HCT116 (cell line): ENCODE measurements around the gene NACAD. TPM values are rescaled to one million over a fixed set of nuclear protein-coding genes. Genes with fewer than 3 reads are reported as not detected.

Source experiments
- ATAC-seq: fragments of 200-7000 bp; cut with Tn5 transposase; 2 replicates; pipeline ENCODE4 v1.9.1; 2020; ENCODE audit warnings: mild to moderate bottlenecking, moderate library complexity
- BruUV-seq: library from RNA; stranded (reverse); fragments of 400-500 nt; replicated peaks from 2 replicates; lab custom pipeline; 2021; lab: Mats Ljungman, UMichigan
- CTCF ChIA-PET: fragments of 300-600 bp; sonication (Branson Sonifier 250); formaldehyde crosslinking; loops from one replicate; lab custom pipeline; 2021; ENCODE audit warnings: antibody characterized with exemption; lab: Charles Lee
- POLR2A ChIA-PET: fragments of 300-600, 350-600 bp; sonication (Branson Sonifier 250); formaldehyde crosslinking; loops from one replicate; lab custom pipeline; 2021; ENCODE audit warnings: antibody characterized with exemption; lab: Charles Lee
- RAD21 ChIA-PET, 2 experiments: fragments of 300-600 bp; sonication (Branson Sonifier 250); formaldehyde crosslinking; loops; one replicate each; lab custom pipeline; 2023; ENCODE audit warnings: low total read pairs in 2 of 2; ENCODE audit not compliant: uncharacterized antibody in 2 of 2, unreplicated experiment in 2 of 2, low non-redundant PET in 1 of 2; lab: Charles Lee
- DNase-seq: peaks from one replicate; pipeline ENCODE4 v3.0.0-alpha.2; 2010; ENCODE audit warnings: low read depth, low spot score
- H2AFZ ChIP-seq: fragments of 200-600 bp; shearing (Covaris generic), sonication (generic); 2 replicates; pipeline ENCODE4 v1.6.1; 2017; ENCODE audit warnings: low read depth, mixed run types, mixed read lengths, antibody characterized with exemption, low read length; ENCODE audit not compliant: poor library complexity, severe bottlenecking
- H3K27ac ChIP-seq: 2 replicates; pipeline ENCODE4 v1.5.1; 2012; ENCODE audit warnings: low read depth, low read length
- H3K27me3 ChIP-seq: fragments of 200-600 bp; sonication (generic); 2 replicates; pipeline ENCODE4 v1.6.1; 2016; ENCODE audit warnings: mixed run types, low read length, mixed read lengths; ENCODE audit not compliant: insufficient read depth
- H3K36me3 ChIP-seq, 2 experiments: fragments of 200-500 bp in 1 of 2; fragments of 200-600 bp in 1 of 2; sonication (Bioruptor generic) in 1 of 2; sonication (generic) in 1 of 2; 2 replicates each; pipeline versions ENCODE4 v1.5.1 to v1.6.1; 2014 to 2016; ENCODE audit warnings: low read length in 2 of 2, inconsistent platforms in 1 of 2, mixed read lengths in 1 of 2, mixed run types in 1 of 2; ENCODE audit not compliant: insufficient read depth in 2 of 2, control insufficient read depth in 1 of 2
- H3K4me1 ChIP-seq, 2 experiments: fragments of 200-600 bp in 1 of 2; sonication (generic) in 1 of 2; 2 replicates each; pipeline versions ENCODE4 v1.5.1 to v1.6.1; 2012 to 2017; ENCODE audit warnings: low read length in 2 of 2, inconsistent platforms in 1 of 2, mild to moderate bottlenecking in 1 of 2, mixed read lengths in 1 of 2, mixed run types in 1 of 2, moderate library complexity in 1 of 2; ENCODE audit not compliant: insufficient read depth in 2 of 2, control insufficient read depth in 1 of 2
- H3K4me2 ChIP-seq: fragments of 200-600 bp; sonication (generic); 2 replicates; pipeline ENCODE4 v1.6.1; 2017; ENCODE audit warnings: mixed run types, low read length, mixed read lengths
- H3K4me3 ChIP-seq, 2 experiments: fragments of 200-600 bp in 1 of 2; sonication (generic) in 1 of 2; replicated peaks in 1 of 2; 2 replicates each; pipeline ENCODE4 v1.5.1; 2011 to 2016; ENCODE audit warnings: low read length in 2 of 2, control low read depth in 1 of 2, low read depth in 1 of 2, mild to moderate bottlenecking in 1 of 2, mixed read lengths in 1 of 2, mixed run types in 1 of 2
- H3K79me2 ChIP-seq: fragments of 200-600 bp; sonication (generic); 2 replicates; pipeline ENCODE4 v1.6.1; 2017; ENCODE audit warnings: mild to moderate bottlenecking, mixed run types, low read length, moderate library complexity, mixed read lengths; ENCODE audit not compliant: insufficient read depth
- H3K9ac ChIP-seq: fragments of 200-600 bp; sonication (generic); 2 replicates; pipeline ENCODE4 v1.6.1; 2016; ENCODE audit warnings: low read length, mixed read lengths
- H3K9me2 ChIP-seq: fragments of 200-600 bp; sonication (generic), shearing (Covaris generic); 2 replicates; pipeline ENCODE4 v1.6.1; 2017; ENCODE audit warnings: mixed run types, mild to moderate bottlenecking, moderate library complexity; ENCODE audit not compliant: insufficient read depth
- H3K9me3 ChIP-seq, 2 experiments: fragments of 200-500 bp in 1 of 2; fragments of 200-600 bp in 1 of 2; sonication (Bioruptor generic) in 1 of 2; sonication (generic) in 1 of 2; 2 replicates each; pipeline ENCODE4 v1.6.1; 2014 to 2017; ENCODE audit warnings: low read length in 2 of 2, mixed read lengths in 2 of 2, inconsistent platforms in 1 of 2, low read depth in 1 of 2, mild to moderate bottlenecking in 1 of 2, mixed run types in 1 of 2, moderate library complexity in 1 of 2; ENCODE audit not compliant: control insufficient read depth in 1 of 2, insufficient read depth in 1 of 2
- H4K20me1 ChIP-seq: fragments of 200-600 bp; sonication (generic), shearing (Covaris generic); 2 replicates; pipeline ENCODE4 v1.6.1; 2017; ENCODE audit warnings: mixed run types, mild to moderate bottlenecking, moderate library complexity; ENCODE audit not compliant: insufficient read depth
- CBX3 ChIP-seq: IDR thresholded peaks from 2 replicates; pipeline ENCODE4 v1.6.1; 2012; ENCODE audit warnings: low read depth
- CEBPB ChIP-seq: IDR thresholded peaks from 2 replicates; pipeline ENCODE4 v1.6.1; 2012; ENCODE audit warnings: low read depth
- EGR1 ChIP-seq: IDR thresholded peaks from 2 replicates; pipeline ENCODE4 v1.6.1; 2012; ENCODE audit warnings: low read depth
- ELF1 ChIP-seq: IDR thresholded peaks from 2 replicates; pipeline ENCODE4 v1.6.1; 2012; ENCODE audit warnings: low read depth, borderline replicate concordance
- EZH2 ChIP-seq: fragments of 200-600 bp; sonication (generic); IDR thresholded peaks from 2 replicates; pipeline ENCODE4 v1.6.1; 2017; ENCODE audit warnings: antibody characterized with exemption, mixed run types
- EZH2phosphoT487 ChIP-seq: fragments of 200-600 bp; IDR thresholded peaks from 2 replicates; pipeline ENCODE4 v1.6.1; 2018; ENCODE audit warnings: antibody characterized with exemption, borderline replicate concordance
- FOSL1 ChIP-seq: IDR thresholded peaks from 2 replicates; pipeline ENCODE4 v1.6.1; 2012; ENCODE audit warnings: low read depth
- JUND ChIP-seq: IDR thresholded peaks from 2 replicates; pipeline ENCODE4 v1.6.1; 2012
- POLR2A ChIP-seq: IDR thresholded peaks from 2 replicates; pipeline ENCODE4 v1.7.0; 2011; ENCODE audit warnings: borderline replicate concordance; ENCODE audit not compliant: insufficient read depth, insufficient read length; ENCODE audit errors: extremely low read depth
- POLR2AphosphoS5 ChIP-seq: IDR thresholded peaks from 2 replicates; pipeline ENCODE4 v1.6.1; 2011; ENCODE audit warnings: mild to moderate bottlenecking, low read depth, low read length, moderate library complexity
- RAD21 ChIP-seq: IDR thresholded peaks from 2 replicates; pipeline ENCODE4 v1.6.1; 2012; ENCODE audit warnings: low read depth, mild to moderate bottlenecking
- SIN3A ChIP-seq: IDR thresholded peaks from 2 replicates; pipeline ENCODE4 v1.6.1; 2012; ENCODE audit warnings: low read depth
- SP1 ChIP-seq: IDR thresholded peaks from 2 replicates; pipeline ENCODE4 v1.6.1; 2012; ENCODE audit warnings: low read depth
- SRF ChIP-seq: IDR thresholded peaks from 2 replicates; pipeline ENCODE4 v1.6.1; 2012; ENCODE audit warnings: low read depth
- TCF7L2 ChIP-seq: IDR thresholded peaks from 2 replicates; pipeline ENCODE4 v1.7.0; 2011; ENCODE audit warnings: borderline replicate concordance, inconsistent platforms; ENCODE audit not compliant: insufficient read depth, insufficient read length; ENCODE audit errors: extremely low read depth
- YY1 ChIP-seq: IDR thresholded peaks from 2 replicates; pipeline ENCODE4 v1.6.1; 2011; ENCODE audit warnings: low read length, low read depth, moderate library complexity, mild to moderate bottlenecking; ENCODE audit not compliant: insufficient replicate concordance; ENCODE audit errors: extremely low read depth
- ZFX ChIP-seq: fragments of 450-650 bp; IDR thresholded peaks from 2 replicates; pipeline ENCODE4 v1.6.1; 2017
- ZNF274 ChIP-seq: fragments of 200-500 bp; sonication (Bioruptor generic); IDR thresholded peaks from 2 replicates; pipeline ENCODE4 v1.6.1; 2014; ENCODE audit warnings: mild to moderate bottlenecking, low read depth, low read length, inconsistent platforms
- intact Hi-C: fragments of 100-400 bp; cut with micrococcal nuclease; formaldehyde crosslinking; loops from 2 replicates; pipeline ENCODE4 v1.10.0; 2022
- total RNA-seq: library from RNA; stranded (reverse); gene quantifications from one replicate; pipeline ENCODE4 v1.2.1, GENCODE V29; 2021; ENCODE audit not compliant: unreplicated experiment
- TF ChIP-seq, protein P1 (sequence below): IDR thresholded peaks from 2 replicates; pipeline ENCODE4 v1.6.1; 2011; ENCODE audit warnings: mild to moderate bottlenecking, low read length, moderate library complexity; ENCODE audit not compliant: insufficient replicate concordance; ENCODE audit errors: extremely low read depth
- TF ChIP-seq, protein P2 (sequence below): IDR thresholded peaks from 2 replicates; pipeline ENCODE4 v1.6.1; 2012
- TF ChIP-seq, protein P3 (sequence below): IDR thresholded peaks from 2 replicates; pipeline ENCODE4 v1.6.1; 2012; ENCODE audit warnings: low read depth
- TF ChIP-seq, protein P4 (sequence below), 3 experiments: fragments of 200-600 bp in 1 of 3; sonication (generic) in 1 of 3; IDR thresholded peaks in 2 of 3; conservative IDR thresholded peaks in 1 of 3; 2 replicates each; pipeline ENCODE4 v1.5.1; 2012 to 2017; ENCODE audit warnings: low read depth in 2 of 3, low read length in 2 of 3, antibody characterized with exemption in 1 of 3, borderline replicate concordance in 1 of 3, control low read depth in 1 of 3, mild to moderate bottlenecking in 1 of 3, mixed read lengths in 1 of 3, mixed run types in 1 of 3, moderate library complexity in 1 of 3; ENCODE audit not compliant: insufficient read depth in 1 of 3

Gene NACAD
- total RNA-seq, 1 experiment from 2014 or later = 0.05 TPM

DNA sequence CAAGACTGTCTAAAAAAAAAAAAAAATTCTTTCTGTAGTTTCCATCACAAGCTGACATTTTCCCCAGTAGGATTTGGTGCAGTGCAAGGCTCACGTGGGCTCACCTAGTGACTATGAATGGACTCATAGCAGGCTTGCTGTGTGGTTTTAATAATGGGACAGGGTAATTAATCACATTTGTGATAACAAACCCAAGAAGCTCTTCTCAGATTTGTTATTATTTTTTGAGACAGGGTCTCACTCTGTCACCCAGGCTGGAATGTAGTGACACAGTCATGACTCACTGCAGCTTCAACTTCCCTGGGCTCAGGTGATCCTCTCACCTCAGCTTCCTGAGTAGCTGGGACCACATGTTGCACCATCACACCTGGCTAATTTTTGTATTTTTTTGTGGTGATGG lies 40.0 kb downstream of the NACAD start:
- POLR2A ChIA-PET = no interaction called here
- peaks cover 0 to 16% of the 10 kb centered on the region in 2 experiments; a peak in 2 of 4 replicates for H3K4me1 ChIP-seq
- no peak overlapping the region for H3K27ac ChIP-seq
- no peaks in the 10 kb centered on the region; a peak in 1 of 4 replicates for H3K36me3 ChIP-seq
- H3K4me2 ChIP-seq = peak overlapping the region; percentile 35
- ATAC-seq (peak; percentile 80), DNase-seq (no peak)
- no peaks in the 10 kb centered on the region for H3K27me3 ChIP-seq
- RAD21 ChIA-PET = no interaction called here
- no peaks in the 10 kb centered on the region for H3K9me3 ChIP-seq
- intact Hi-C loops = no loop called here
- H2AFZ ChIP-seq = no peak overlapping the region
- BruUV-seq = no TSS peak
- H3K79me2 ChIP-seq = no peaks in the 10 kb centered on the region; the same call in 1 of the 2 replicates
- no peaks in the 10 kb centered on the region for H4K20me1 ChIP-seq
- H3K9ac ChIP-seq = no peak overlapping the region
- no peaks in the 10 kb centered on the region for H3K9me2 ChIP-seq
- H3K4me3 ChIP-seq = no peak overlapping the region
- CTCF ChIA-PET = no interaction called here
- TF ChIP-seq ELF1 (no peak), EZH2 (no peak), EGR1 (no peak), SP1 (no peak), ZNF274 (no peak), EZH2phosphoT487 (no peak), JUND (peak; percentile 60), POLR2AphosphoS5 (no peak), SIN3A (no peak), ZFX (no peak), FOSL1 (peak; percentile 92), CBX3 (no peak), YY1 (no peak), RAD21 (no peak), TCF7L2 (no peak), SRF (no peak), POLR2A (no peak), CEBPB (peak; percentile 52)
- TF ChIP-seq, protein P1, sequence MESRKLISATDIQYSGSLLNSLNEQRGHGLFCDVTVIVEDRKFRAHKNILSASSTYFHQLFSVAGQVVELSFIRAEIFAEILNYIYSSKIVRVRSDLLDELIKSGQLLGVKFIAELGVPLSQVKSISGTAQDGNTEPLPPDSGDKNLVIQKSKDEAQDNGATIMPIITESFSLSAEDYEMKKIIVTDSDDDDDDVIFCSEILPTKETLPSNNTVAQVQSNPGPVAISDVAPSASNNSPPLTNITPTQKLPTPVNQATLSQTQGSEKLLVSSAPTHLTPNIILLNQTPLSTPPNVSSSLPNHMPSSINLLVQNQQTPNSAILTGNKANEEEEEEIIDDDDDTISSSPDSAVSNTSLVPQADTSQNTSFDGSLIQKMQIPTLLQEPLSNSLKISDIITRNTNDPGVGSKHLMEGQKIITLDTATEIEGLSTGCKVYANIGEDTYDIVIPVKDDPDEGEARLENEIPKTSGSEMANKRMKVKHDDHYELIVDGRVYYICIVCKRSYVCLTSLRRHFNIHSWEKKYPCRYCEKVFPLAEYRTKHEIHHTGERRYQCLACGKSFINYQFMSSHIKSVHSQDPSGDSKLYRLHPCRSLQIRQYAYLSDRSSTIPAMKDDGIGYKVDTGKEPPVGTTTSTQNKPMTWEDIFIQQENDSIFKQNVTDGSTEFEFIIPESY = no peak
- TF ChIP-seq, protein P2, sequence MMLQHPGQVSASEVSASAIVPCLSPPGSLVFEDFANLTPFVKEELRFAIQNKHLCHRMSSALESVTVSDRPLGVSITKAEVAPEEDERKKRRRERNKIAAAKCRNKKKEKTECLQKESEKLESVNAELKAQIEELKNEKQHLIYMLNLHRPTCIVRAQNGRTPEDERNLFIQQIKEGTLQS = no peak
- TF ChIP-seq, protein P3, sequence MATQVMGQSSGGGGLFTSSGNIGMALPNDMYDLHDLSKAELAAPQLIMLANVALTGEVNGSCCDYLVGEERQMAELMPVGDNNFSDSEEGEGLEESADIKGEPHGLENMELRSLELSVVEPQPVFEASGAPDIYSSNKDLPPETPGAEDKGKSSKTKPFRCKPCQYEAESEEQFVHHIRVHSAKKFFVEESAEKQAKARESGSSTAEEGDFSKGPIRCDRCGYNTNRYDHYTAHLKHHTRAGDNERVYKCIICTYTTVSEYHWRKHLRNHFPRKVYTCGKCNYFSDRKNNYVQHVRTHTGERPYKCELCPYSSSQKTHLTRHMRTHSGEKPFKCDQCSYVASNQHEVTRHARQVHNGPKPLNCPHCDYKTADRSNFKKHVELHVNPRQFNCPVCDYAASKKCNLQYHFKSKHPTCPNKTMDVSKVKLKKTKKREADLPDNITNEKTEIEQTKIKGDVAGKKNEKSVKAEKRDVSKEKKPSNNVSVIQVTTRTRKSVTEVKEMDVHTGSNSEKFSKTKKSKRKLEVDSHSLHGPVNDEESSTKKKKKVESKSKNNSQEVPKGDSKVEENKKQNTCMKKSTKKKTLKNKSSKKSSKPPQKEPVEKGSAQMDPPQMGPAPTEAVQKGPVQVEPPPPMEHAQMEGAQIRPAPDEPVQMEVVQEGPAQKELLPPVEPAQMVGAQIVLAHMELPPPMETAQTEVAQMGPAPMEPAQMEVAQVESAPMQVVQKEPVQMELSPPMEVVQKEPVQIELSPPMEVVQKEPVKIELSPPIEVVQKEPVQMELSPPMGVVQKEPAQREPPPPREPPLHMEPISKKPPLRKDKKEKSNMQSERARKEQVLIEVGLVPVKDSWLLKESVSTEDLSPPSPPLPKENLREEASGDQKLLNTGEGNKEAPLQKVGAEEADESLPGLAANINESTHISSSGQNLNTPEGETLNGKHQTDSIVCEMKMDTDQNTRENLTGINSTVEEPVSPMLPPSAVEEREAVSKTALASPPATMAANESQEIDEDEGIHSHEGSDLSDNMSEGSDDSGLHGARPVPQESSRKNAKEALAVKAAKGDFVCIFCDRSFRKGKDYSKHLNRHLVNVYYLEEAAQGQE = no peak
- TF ChIP-seq, protein P4, sequence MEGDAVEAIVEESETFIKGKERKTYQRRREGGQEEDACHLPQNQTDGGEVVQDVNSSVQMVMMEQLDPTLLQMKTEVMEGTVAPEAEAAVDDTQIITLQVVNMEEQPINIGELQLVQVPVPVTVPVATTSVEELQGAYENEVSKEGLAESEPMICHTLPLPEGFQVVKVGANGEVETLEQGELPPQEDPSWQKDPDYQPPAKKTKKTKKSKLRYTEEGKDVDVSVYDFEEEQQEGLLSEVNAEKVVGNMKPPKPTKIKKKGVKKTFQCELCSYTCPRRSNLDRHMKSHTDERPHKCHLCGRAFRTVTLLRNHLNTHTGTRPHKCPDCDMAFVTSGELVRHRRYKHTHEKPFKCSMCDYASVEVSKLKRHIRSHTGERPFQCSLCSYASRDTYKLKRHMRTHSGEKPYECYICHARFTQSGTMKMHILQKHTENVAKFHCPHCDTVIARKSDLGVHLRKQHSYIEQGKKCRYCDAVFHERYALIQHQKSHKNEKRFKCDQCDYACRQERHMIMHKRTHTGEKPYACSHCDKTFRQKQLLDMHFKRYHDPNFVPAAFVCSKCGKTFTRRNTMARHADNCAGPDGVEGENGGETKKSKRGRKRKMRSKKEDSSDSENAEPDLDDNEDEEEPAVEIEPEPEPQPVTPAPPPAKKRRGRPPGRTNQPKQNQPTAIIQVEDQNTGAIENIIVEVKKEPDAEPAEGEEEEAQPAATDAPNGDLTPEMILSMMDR (IDR thresholded peaks at IDR 0.05 in 2 of 3, conservative IDR thresholded peaks at IDR 0.05 in 1 of 3; ENCODE audit: borderline replicate concordance in 1 of 3, insufficient read depth in 1 of 3, low read depth in 2 of 3, low read length in 2 of 3) = no peak
